Neural cell (in vitro differentiated cells): Measurements from ENCODE around the gene KBTBD13. TPM values are rescaled to one million over a fixed set of nuclear protein-coding genes. Genes with fewer than 3 reads are reported as not detected.

ENCODE experiments used
- H2AFZ ChIP-seq: fragments of 200-600, 300-800 bp; sonication (generic), shearing (Covaris generic); 2 replicates; pipeline ENCODE4 v1.6.0; 2014; ENCODE audit warnings: low read depth, mild to moderate bottlenecking, antibody characterized with exemption, low read length, moderate library complexity
- H3F3A ChIP-seq: fragments of 200-600 bp; shearing (Covaris generic); 2 replicates; pipeline ENCODE4 v1.6.1; 2016; ENCODE audit warnings: mild to moderate bottlenecking, moderate library complexity, mixed read lengths, antibody characterized with exemption, low read length; ENCODE audit not compliant: insufficient read depth, poor library complexity, severe bottlenecking
- H3K27ac ChIP-seq: fragments of 200-600, 300-800 bp; sonication (generic), shearing (Covaris generic); 2 replicates; pipeline ENCODE4 v1.5.1; 2014; ENCODE audit warnings: mild to moderate bottlenecking, low read length, moderate library complexity
- H3K27me3 ChIP-seq: fragments of 300-800, 200-600 bp; sonication (generic), shearing (Covaris generic); 2 replicates; pipeline ENCODE4 v1.6.0; 2014; ENCODE audit warnings: mild to moderate bottlenecking, low read depth, low read length, moderate library complexity; ENCODE audit not compliant: insufficient read depth
- H3K36me3 ChIP-seq: fragments of 300-800, 200-600 bp; sonication (generic), shearing (Covaris generic); 2 replicates; pipeline ENCODE4 v1.5.1; 2014; ENCODE audit warnings: mild to moderate bottlenecking, antibody characterized with exemption, low read length, moderate library complexity; ENCODE audit not compliant: insufficient read depth
- H3K4me2 ChIP-seq: fragments of 300-800, 200-600 bp; sonication (generic), shearing (Covaris generic); 2 replicates; pipeline ENCODE4 v1.6.0; 2014; ENCODE audit warnings: mild to moderate bottlenecking, low read length
- H3K4me3 ChIP-seq: fragments of 300-800, 200-600 bp; sonication (generic), shearing (Covaris generic); 2 replicates; pipeline ENCODE4 v1.5.1; 2014; ENCODE audit warnings: mild to moderate bottlenecking, low read length, moderate library complexity
- H3K79me2 ChIP-seq: fragments of 200-600 bp; shearing (Covaris generic); replicated peaks from 2 replicates; pipeline ENCODE4 v1.6.0; 2014; ENCODE audit warnings: mild to moderate bottlenecking, low read length, moderate library complexity; ENCODE audit not compliant: insufficient read depth
- H3K9ac ChIP-seq: fragments of 300-800, 200-600 bp; sonication (generic), shearing (Covaris generic); 2 replicates; pipeline ENCODE4 v1.6.1; 2016; ENCODE audit warnings: mild to moderate bottlenecking, low read length, mixed read lengths
- H3K9me2 ChIP-seq: fragments of 200-600 bp; shearing (Covaris generic); 2 replicates; pipeline ENCODE4 v1.6.1; 2016; ENCODE audit warnings: mild to moderate bottlenecking, low read length, mixed read lengths; ENCODE audit not compliant: insufficient read depth
- H3K9me3 ChIP-seq: fragments of 200-600, 300-800 bp; sonication (generic), shearing (Covaris generic); 2 replicates; pipeline ENCODE4 v1.6.1; 2016; ENCODE audit warnings: mild to moderate bottlenecking, mixed run types, low read length, moderate library complexity, mixed read lengths
- H4K20me1 ChIP-seq: fragments of 200-600 bp; shearing (Covaris generic); 2 replicates; pipeline ENCODE4 v1.6.1; 2016; ENCODE audit warnings: mild to moderate bottlenecking, mixed run types; ENCODE audit not compliant: insufficient read depth
- CTCF ChIP-seq: fragments of 450-650 bp; IDR thresholded peaks from 2 replicates; pipeline ENCODE4 v1.5.1; 2014; ENCODE audit warnings: antibody characterized with exemption, mild to moderate bottlenecking, moderate library complexity; ENCODE audit not compliant: poor library complexity, severe bottlenecking
- EP300 ChIP-seq: fragments of 450-650 bp; conservative IDR thresholded peaks from 2 replicates; pipeline ENCODE4 v1.6.1; 2014; ENCODE audit warnings: antibody characterized with exemption, mild to moderate bottlenecking, moderate library complexity; ENCODE audit not compliant: poor library complexity, severe bottlenecking
- EZH2 ChIP-seq: fragments of 200-600, 300-800 bp; shearing (Covaris generic), sonication (generic); IDR thresholded peaks from 2 replicates; pipeline ENCODE4 v1.6.1; 2014; ENCODE audit warnings: antibody characterized with exemption, low read length, borderline replicate concordance, mild to moderate bottlenecking; ENCODE audit not compliant: insufficient read depth, poor library complexity, severe bottlenecking
- MXI1 ChIP-seq: fragments of 450-650 bp; conservative IDR thresholded peaks from 2 replicates; pipeline ENCODE4 v1.6.1; 2014; ENCODE audit warnings: antibody characterized with exemption, mild to moderate bottlenecking; ENCODE audit not compliant: poor library complexity, severe bottlenecking
- POLR2AphosphoS5 ChIP-seq: IDR thresholded peaks from 2 replicates; pipeline ENCODE4 v1.6.1; 2012
- RAD21 ChIP-seq: fragments of 450-650 bp; conservative IDR thresholded peaks from 2 replicates; pipeline ENCODE4 v1.6.1; 2014; ENCODE audit warnings: antibody characterized with exemption, mild to moderate bottlenecking, moderate library complexity
- REST ChIP-seq: IDR thresholded peaks from 2 replicates; pipeline ENCODE4 v1.6.1; 2012; ENCODE audit warnings: borderline replicate concordance
- SMC3 ChIP-seq: fragments of 450-650 bp; conservative IDR thresholded peaks from 2 replicates; pipeline ENCODE4 v1.6.1; 2014; ENCODE audit warnings: antibody characterized with exemption, mild to moderate bottlenecking, moderate library complexity; ENCODE audit not compliant: poor library complexity
- TAF1 ChIP-seq: IDR thresholded peaks from 2 replicates; pipeline ENCODE4 v1.6.1; 2012; ENCODE audit warnings: low read depth
- polyA plus RNA-seq: library from polyadenylated mRNA; depleted of rRNA; stranded (reverse); fragments of >200 nt; gene quantifications from 2 replicates; pipeline ENCODE4 v1.2.3, GENCODE V29; 2014

The KBTBD13 gene
- polyA plus RNA-seq, 1 donor from 2014 or later: not detected

GRCh38 chr15:65083262-65083701 is 6.7 kb downstream of the KBTBD13 start:
- Histone ChIP-seq H3F3A (no peaks in the 10 kb centered on the region), H3K4me3 (no peak overlapping the region), H3K9ac (no peak overlapping the region), H3K9me2 (no peaks in the 10 kb centered on the region), H4K20me1 (no peaks in the 10 kb centered on the region), H3K4me2 (no peak overlapping the region), H3K9me3 (no peaks in the 10 kb centered on the region), H3K79me2 (no peaks in the 10 kb centered on the region), H3K36me3 (no peaks in the 10 kb centered on the region), H3K27ac (no peak overlapping the region), H3K27me3 (peaks cover 14% of the 10 kb centered on the region), H2AFZ (no peak overlapping the region)
- TF ChIP-seq RAD21 (peak; percentile 60), CTCF (peak; percentile 60), MXI1 (no peak), SMC3 (peak; percentile 58), TAF1 (no peak), EZH2 (no peak), POLR2AphosphoS5 (no peak), EP300 (no peak), REST (peak; percentile 72)

GRCh38 chr15:65084500-65085206 is 8.1 kb downstream of the KBTBD13 start:
- Histone ChIP-seq H3K4me3 (no peak overlapping the region), H3K27ac (no peak overlapping the region), H3K9me3 (no peaks in the 10 kb centered on the region), H3F3A (no peaks in the 10 kb centered on the region), H3K9me2 (no peaks in the 10 kb centered on the region), H2AFZ (no peak overlapping the region), H3K27me3 (peaks cover 11% of the 10 kb centered on the region), H3K9ac (no peak overlapping the region), H3K4me2 (no peak overlapping the region), H3K36me3 (no peaks in the 10 kb centered on the region), H4K20me1 (no peaks in the 10 kb centered on the region), H3K79me2 (no peaks in the 10 kb centered on the region)
- no peak for TF ChIP-seq EP300
- no peak for TF ChIP-seq CTCF
- TF ChIP-seq RAD21: no peak
- TF ChIP-seq REST: no peak
